ENCODE measurements around the gene ASPM.

The ASPM gene, protein sequence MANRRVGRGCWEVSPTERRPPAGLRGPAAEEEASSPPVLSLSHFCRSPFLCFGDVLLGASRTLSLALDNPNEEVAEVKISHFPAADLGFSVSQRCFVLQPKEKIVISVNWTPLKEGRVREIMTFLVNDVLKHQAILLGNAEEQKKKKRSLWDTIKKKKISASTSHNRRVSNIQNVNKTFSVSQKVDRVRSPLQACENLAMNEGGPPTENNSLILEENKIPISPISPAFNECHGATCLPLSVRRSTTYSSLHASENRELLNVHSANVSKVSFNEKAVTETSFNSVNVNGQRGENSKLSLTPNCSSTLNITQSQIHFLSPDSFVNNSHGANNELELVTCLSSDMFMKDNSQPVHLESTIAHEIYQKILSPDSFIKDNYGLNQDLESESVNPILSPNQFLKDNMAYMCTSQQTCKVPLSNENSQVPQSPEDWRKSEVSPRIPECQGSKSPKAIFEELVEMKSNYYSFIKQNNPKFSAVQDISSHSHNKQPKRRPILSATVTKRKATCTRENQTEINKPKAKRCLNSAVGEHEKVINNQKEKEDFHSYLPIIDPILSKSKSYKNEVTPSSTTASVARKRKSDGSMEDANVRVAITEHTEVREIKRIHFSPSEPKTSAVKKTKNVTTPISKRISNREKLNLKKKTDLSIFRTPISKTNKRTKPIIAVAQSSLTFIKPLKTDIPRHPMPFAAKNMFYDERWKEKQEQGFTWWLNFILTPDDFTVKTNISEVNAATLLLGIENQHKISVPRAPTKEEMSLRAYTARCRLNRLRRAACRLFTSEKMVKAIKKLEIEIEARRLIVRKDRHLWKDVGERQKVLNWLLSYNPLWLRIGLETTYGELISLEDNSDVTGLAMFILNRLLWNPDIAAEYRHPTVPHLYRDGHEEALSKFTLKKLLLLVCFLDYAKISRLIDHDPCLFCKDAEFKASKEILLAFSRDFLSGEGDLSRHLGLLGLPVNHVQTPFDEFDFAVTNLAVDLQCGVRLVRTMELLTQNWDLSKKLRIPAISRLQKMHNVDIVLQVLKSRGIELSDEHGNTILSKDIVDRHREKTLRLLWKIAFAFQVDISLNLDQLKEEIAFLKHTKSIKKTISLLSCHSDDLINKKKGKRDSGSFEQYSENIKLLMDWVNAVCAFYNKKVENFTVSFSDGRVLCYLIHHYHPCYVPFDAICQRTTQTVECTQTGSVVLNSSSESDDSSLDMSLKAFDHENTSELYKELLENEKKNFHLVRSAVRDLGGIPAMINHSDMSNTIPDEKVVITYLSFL (N-terminal part only)

DNA sequence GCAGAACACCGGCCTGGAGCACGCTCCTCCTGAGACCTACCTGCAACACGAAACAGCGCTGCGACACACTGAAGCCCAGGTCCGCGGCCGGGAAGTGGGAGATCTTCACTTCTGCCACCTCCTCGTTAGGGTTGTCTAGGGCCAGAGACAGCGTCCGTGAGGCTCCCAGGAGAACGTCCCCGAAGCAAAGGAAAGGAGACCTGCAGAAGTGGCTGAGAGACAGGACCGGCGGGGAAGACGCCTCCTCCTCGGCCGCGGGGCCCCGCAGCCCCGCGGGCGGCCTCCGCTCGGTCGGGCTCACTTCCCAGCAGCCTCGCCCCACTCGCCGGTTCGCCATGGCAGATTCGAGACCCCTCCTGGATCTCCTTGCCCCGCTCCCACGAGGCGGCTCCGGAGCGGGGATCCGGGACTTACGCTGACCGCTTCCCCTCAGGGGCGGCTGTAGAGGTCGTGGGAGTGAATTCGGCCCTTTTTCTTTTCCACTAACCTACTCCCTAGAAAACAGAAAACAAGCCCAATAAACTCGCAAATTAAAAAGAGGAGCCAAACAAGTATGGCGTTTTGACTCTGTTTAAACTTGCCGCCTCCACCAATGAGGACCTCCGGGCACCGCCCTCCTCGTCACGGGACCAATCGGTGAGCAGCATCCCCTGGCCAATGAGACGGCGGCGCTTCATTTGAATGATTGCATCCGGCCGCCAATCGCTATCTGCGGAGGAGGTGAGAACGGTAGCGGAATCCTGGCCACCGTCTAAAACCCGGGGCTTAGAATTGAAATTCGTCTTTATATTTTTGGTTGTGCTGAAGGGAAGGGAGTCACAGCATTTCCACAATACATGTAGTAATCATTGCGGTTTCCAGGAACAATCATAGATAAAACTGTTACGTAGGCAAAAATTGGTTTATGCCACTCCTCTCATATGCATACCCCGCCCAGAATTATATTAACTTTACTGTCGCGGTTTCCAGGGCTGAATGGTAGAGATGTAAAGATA, at the start of gene ASPM:
Gene ASPM (minus strand): TSS at position 569 of the 995 bp plus-strand sequence. CDS start 232 bp downstream, at position 337.
- no peak for TF ChIP-seq ZFX (IDR thresholded peaks at IDR 0.05)
- TF ChIP-seq, protein P1, sequence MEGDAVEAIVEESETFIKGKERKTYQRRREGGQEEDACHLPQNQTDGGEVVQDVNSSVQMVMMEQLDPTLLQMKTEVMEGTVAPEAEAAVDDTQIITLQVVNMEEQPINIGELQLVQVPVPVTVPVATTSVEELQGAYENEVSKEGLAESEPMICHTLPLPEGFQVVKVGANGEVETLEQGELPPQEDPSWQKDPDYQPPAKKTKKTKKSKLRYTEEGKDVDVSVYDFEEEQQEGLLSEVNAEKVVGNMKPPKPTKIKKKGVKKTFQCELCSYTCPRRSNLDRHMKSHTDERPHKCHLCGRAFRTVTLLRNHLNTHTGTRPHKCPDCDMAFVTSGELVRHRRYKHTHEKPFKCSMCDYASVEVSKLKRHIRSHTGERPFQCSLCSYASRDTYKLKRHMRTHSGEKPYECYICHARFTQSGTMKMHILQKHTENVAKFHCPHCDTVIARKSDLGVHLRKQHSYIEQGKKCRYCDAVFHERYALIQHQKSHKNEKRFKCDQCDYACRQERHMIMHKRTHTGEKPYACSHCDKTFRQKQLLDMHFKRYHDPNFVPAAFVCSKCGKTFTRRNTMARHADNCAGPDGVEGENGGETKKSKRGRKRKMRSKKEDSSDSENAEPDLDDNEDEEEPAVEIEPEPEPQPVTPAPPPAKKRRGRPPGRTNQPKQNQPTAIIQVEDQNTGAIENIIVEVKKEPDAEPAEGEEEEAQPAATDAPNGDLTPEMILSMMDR (conservative IDR thresholded peaks at IDR 0.05): no peak
- peak within 1 kb of the TSS; percentile 84 for H3K27ac ChIP-seq

GRCh38 chr1:197195100-197195499, 48.6 kb upstream of the ASPM start:
- no peak for TF ChIP-seq ZFX (IDR thresholded peaks at IDR 0.05)
- TF ChIP-seq, protein P1 (conservative IDR thresholded peaks at IDR 0.05): no peak

GRCh38 chr1:197184190-197184589, 37.7 kb upstream of the ASPM start:
- no peak overlapping the region for H3K27ac ChIP-seq
- no peak for TF ChIP-seq ZFX (IDR thresholded peaks at IDR 0.05)
- TF ChIP-seq, protein P1 (conservative IDR thresholded peaks at IDR 0.05): no peak

More at GRCh38 chr1:197195100-197195499, 48.6 kb upstream of the ASPM start:
- H3K27ac ChIP-seq: no peak overlapping the region

DNA sequence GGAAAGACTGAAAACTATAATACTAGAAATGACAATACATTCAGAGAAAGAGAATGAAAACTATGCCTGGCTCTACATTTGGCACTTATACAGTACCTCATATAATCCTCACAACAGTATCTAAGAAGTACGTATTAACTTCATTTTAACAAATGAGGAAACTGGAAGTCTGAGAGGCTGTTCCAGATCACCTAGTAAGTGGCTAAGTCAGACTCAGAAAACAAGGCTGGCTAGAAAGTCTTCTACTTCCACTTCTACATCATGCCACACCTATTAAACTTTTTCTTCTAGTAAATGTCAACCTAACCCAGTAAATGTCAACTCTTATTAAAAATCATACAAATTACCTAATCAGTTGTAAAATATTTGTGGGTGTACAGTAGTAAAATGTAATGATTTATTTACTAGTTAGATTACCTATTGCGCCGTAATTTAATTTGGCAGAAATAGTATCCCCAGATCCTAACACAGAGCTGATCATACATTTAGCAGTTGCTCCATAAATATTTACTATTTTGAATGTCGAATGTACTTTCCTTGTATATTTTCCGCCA, 36.8 kb upstream of the ASPM start:
- TF ChIP-seq ZFX (IDR thresholded peaks at IDR 0.05): no peak
- TF ChIP-seq, protein P1 (conservative IDR thresholded peaks at IDR 0.05): no peak
- no peak overlapping the region for H3K27ac ChIP-seq

GRCh38 chr1:197182716-197183115, 36.2 kb upstream of the ASPM start:
- no peak for TF ChIP-seq ZFX (IDR thresholded peaks at IDR 0.05)
- TF ChIP-seq, protein P1 (conservative IDR thresholded peaks at IDR 0.05): no peak
- no peak overlapping the region for H3K27ac ChIP-seq

GRCh38 chr1:197181982-197182381, 35.5 kb upstream of the ASPM start:
- no peak overlapping the region for H3K27ac ChIP-seq
- TF ChIP-seq ZFX (IDR thresholded peaks at IDR 0.05): no peak
- TF ChIP-seq, protein P1 (conservative IDR thresholded peaks at IDR 0.05): no peak

Data from C4-2B (cell line).